LNCAP (cell line): ENCODE data around the gene PSMA7.

Experiments used
- CTCF ChIP-seq: fragments of 450-650 bp; IDR thresholded peaks from 2 replicates; pipeline ENCODE4 v1.5.1; 2017; ENCODE audit warnings: mild to moderate bottlenecking

Gene PSMA7

GRCh38 chr20:62116558-62117361 lies 26.4 kb downstream of the PSMA7 start:
- no peak for TF ChIP-seq CTCF

- no peak for TF ChIP-seq CTCF
These were observed 28.3 kb downstream of the PSMA7 start for GRCh38 chr20:62114894-62115293.

- TF ChIP-seq CTCF: no peak
These were observed 30.8 kb downstream of the PSMA7 start for GRCh38 chr20:62112368-62112767.

- TF ChIP-seq CTCF: no peak
These were observed 32.0 kb downstream of the PSMA7 start for GRCh38 chr20:62111148-62111547.

GRCh38 chr20:62105592-62105991 lies 37.6 kb downstream of the PSMA7 start:
- TF ChIP-seq CTCF: no peak

GRCh38 chr20:62104791-62105345 lies 38.3 kb downstream of the PSMA7 start:
- TF ChIP-seq CTCF: no peak

GRCh38 chr20:62104234-62104789 lies 38.9 kb downstream of the PSMA7 start:
- no peak for TF ChIP-seq CTCF
